HepG2 (cell line): Measurements from ENCODE around the gene LSM14B. TPM values are rescaled to one million over a fixed set of nuclear protein-coding genes. Genes with fewer than 3 reads are reported as not detected.

ENCODE experiments used
- CENPT ChIP-seq: sonication (generic); formaldehyde crosslinking; IDR thresholded peaks from 2 replicates; pipeline ENCODE4 v1.8.0; 2022; ENCODE audit warnings: low read depth, mild to moderate bottlenecking, moderate library complexity, missing genetic modification reagents
- DRAP1 ChIP-seq: IDR thresholded peaks from 2 replicates; pipeline ENCODE4 v1.6.1; 2016; ENCODE audit warnings: missing genetic modification reagents, missing compliant biosample characterization
- KMT2A ChIP-seq: sonication (generic); formaldehyde crosslinking; IDR thresholded peaks from 2 replicates; pipeline ENCODE4 v1.4.0; 2020; ENCODE audit warnings: missing genetic modification reagents
- SP1 ChIP-seq, 2 experiments: fragments of 450-650 bp in 1 of 2; sonication (generic) in 1 of 2; formaldehyde crosslinking in 1 of 2; IDR thresholded peaks; 2 replicates each; pipeline versions ENCODE4 v1.4.0 to v1.6.1; 2016 to 2020; ENCODE audit warnings: missing genetic modification reagents in 1 of 2
- ZBTB40 ChIP-seq, 2 experiments: fragments of 450-650 bp in 1 of 2; sonication (generic) in 1 of 2; formaldehyde crosslinking in 1 of 2; IDR thresholded peaks; 2 replicates each; pipeline versions ENCODE4 v1.6.1 to v1.8.0; 2016 to 2022; ENCODE audit warnings: antibody characterized with exemption in 1 of 2, mild to moderate bottlenecking in 1 of 2, missing genetic modification reagents in 1 of 2
- ZKSCAN8 ChIP-seq: IDR thresholded peaks from 2 replicates; pipeline ENCODE4 v1.6.1; 2016; ENCODE audit warnings: borderline replicate concordance, missing genetic modification reagents, missing compliant biosample characterization
- ZMYM4 ChIP-seq: sonication (generic); formaldehyde crosslinking; IDR thresholded peaks from 2 replicates; pipeline ENCODE4 v1.8.1; 2023; ENCODE audit warnings: mild to moderate bottlenecking, missing genetic modification reagents
- ZNF251 ChIP-seq: sonication (generic); formaldehyde crosslinking; IDR thresholded peaks from 2 replicates; pipeline ENCODE4 v1.9.0; 2021; ENCODE audit warnings: mild to moderate bottlenecking, missing genetic modification reagents
- ZNF687 ChIP-seq: sonication (generic); formaldehyde crosslinking; IDR thresholded peaks from 2 replicates; pipeline ENCODE4 v1.5.1; 2020; ENCODE audit warnings: mild to moderate bottlenecking, missing genetic modification reagents, moderate library complexity
- ZNF773 ChIP-seq: sonication (generic); formaldehyde crosslinking; IDR thresholded peaks from 2 replicates; pipeline ENCODE4 v1.4.0; 2020; ENCODE audit warnings: missing genetic modification reagents, borderline replicate concordance
- ZNF776 ChIP-seq: sonication (generic); formaldehyde crosslinking; IDR thresholded peaks from 2 replicates; pipeline ENCODE4 v1.4.0; 2020; ENCODE audit warnings: mild to moderate bottlenecking, missing genetic modification reagents
- polyA plus RNA-seq, 8 experiments: library from polyadenylated mRNA; depleted of rRNA in 3 of 8; stranded (reverse) in 7 of 8; unstranded in 1 of 8; fragments of >200 nt; fragmentation: Illumina TruSeq in 4 of 8; extraction: Trizol in 4 of 8; gene quantifications; 2 replicates each; pipeline versions ENCODE4 v1.2.1 to v1.2.3, GENCODE V29; 2011 to 2016; ENCODE audit warnings: low read depth in 4 of 8, missing spikeins in 1 of 8, mixed read lengths in 1 of 8; ENCODE audit not compliant: insufficient read depth in 1 of 8
- total RNA-seq, 5 experiments: library from RNA; depleted of rRNA; stranded (reverse); fragments of >200 nt; fragmentation: Illumina TruSeq; extraction: Trizol; gene quantifications; 2 replicates each; pipeline ENCODE4 v1.2.3, GENCODE V29; 2016; ENCODE audit warnings: low read depth in 1 of 5
- TF ChIP-seq, protein P1 (sequence below): sonication (generic); formaldehyde crosslinking; IDR thresholded peaks from 2 replicates; pipeline ENCODE4 v1.5.1; 2020; ENCODE audit warnings: mild to moderate bottlenecking, missing genetic modification reagents, moderate library complexity

The LSM14B gene
- total and polyA plus RNA-seq, 2 of the 13 experiments (the other 11 are each of a cell fraction or from before 2014, with no cell fraction given): 43.3 to 79.2 TPM

GRCh38 chr20:62120990-62121775 lies 1.1 kb upstream of the LSM14B start (continued):
- no peak for TF ChIP-seq ZBTB40 (IDR thresholded peaks at IDR 0.05)
- TF ChIP-seq ZBTB40 (CRISPR knock-in tag; IDR thresholded peaks at IDR 0.05): peak; percentile 44; the same call in 1 of the 2 replicates
- TF ChIP-seq ZNF776 (CRISPR knock-in tag): no peak
- no peak for TF ChIP-seq CENPT (CRISPR knock-in tag)
- TF ChIP-seq KMT2A (CRISPR knock-in tag): peak; percentile 72
- TF ChIP-seq ZNF687: peak; percentile 88; the same call in 1 of the 2 replicates
- TF ChIP-seq DRAP1 (CRISPR knock-in tag): peak; percentile 59; the same call in 1 of the 2 replicates
- TF ChIP-seq SP1 (IDR thresholded peaks at IDR 0.05): no peak
- TF ChIP-seq SP1 (CRISPR knock-in tag; IDR thresholded peaks at IDR 0.05): peak; percentile 10; the same call in 1 of the 2 replicates
- TF ChIP-seq, protein P1, sequence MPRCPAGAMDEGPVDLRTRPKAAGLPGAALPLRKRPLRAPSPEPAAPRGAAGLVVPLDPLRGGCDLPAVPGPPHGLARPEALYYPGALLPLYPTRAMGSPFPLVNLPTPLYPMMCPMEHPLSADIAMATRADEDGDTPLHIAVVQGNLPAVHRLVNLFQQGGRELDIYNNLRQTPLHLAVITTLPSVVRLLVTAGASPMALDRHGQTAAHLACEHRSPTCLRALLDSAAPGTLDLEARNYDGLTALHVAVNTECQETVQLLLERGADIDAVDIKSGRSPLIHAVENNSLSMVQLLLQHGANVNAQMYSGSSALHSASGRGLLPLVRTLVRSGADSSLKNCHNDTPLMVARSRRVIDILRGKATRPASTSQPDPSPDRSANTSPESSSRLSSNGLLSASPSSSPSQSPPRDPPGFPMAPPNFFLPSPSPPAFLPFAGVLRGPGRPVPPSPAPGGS: no peak; the same call in 1 of the 2 replicates
- no peak for TF ChIP-seq ZMYM4 (CRISPR knock-in tag)
- 0 out of 2 replicates have a peak, but pooled peaks have one; percentile 7 for TF ChIP-seq ZNF773
- TF ChIP-seq ZKSCAN8: no peak
- TF ChIP-seq ZNF251 (CRISPR knock-in tag): no peak
